Measurements from ENCODE around the gene EXOC3L4.

EXOC3L4 gene

GRCh38 chr14:103064978-103065377 is 29.5 kb upstream of the EXOC3L4 start:
- TF ChIP-seq POLR2A (IDR thresholded peaks at IDR 0.05; ENCODE audit: low read length), result no peak
- TF ChIP-seq GATA1 (IDR thresholded peaks at IDR 0.05; ENCODE audit: low read depth, low read length), result no peak

DNA sequence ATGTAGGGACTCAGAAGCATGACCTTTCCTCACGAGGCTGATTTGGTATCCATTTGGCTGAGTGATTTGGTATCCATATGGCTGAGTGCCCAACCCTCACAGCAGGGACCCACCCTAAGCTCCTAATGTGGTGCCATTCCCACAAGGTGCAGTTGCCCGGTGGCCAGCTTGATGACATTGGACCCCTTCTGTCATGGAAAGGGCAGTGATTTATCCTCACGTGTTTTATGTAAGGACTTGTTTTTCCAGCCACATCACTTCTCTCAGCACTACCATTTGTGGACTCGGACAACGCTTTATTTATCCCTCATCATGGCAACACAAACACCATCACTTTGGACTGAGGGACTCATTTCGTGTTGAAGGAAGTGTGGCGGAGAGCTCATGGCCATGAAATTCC is 28.7 kb upstream of the EXOC3L4 start:
- no peak for DNase-seq
- TF ChIP-seq GATA1 (IDR thresholded peaks at IDR 0.05; ENCODE audit: low read depth, low read length) (no peak), POLR2A (IDR thresholded peaks at IDR 0.05; ENCODE audit: low read length) (no peak)

More at GRCh38 chr14:103064978-103065377, 29.5 kb upstream of the EXOC3L4 start:
- no peak for DNase-seq

GRCh38 chr14:103066399-103066798 is 28.1 kb upstream of the EXOC3L4 start:
- no peak for TF ChIP-seq POLR2A (IDR thresholded peaks at IDR 0.05; ENCODE audit: low read length)
- no peak for TF ChIP-seq GATA1 (IDR thresholded peaks at IDR 0.05; ENCODE audit: low read depth, low read length)

DNA sequence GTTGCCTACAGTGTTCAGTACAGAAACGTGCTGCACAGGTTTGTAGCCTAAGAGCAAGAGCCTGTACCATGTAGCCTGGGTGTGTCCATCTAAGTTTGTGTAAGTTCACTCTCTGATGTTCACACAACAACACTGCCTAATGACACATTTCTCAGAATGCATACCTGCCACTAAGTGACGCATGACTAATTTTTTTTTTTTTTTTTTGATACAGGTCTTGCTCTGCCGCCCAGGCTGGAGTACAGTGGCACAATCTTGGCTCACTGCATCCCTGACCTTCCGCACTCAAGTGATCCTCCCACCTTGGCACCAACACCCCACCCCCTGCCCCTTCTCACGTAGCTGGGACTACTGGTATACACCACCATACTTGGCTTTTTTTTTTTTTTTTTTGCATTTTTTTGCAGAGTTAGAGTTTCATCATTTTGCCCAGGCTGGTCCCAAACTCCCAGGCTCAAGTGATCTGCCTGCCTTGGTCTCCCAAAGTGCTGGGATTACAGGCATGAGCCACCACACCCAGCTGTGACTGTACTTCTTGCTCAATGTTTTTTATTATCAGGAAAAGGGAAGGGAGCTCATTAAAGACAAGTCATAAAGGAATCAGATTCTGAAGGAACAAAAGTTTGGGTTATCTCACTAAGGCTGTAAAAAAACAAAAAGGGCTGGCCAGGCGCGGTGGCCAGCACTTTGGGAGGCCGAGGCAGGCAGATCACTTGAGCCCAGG is 27.1 kb upstream of the EXOC3L4 start:
- DNase-seq, result no peak
- TF ChIP-seq GATA1 (IDR thresholded peaks at IDR 0.05; ENCODE audit: low read depth, low read length) (no peak), POLR2A (IDR thresholded peaks at IDR 0.05; ENCODE audit: low read length) (no peak)

More at GRCh38 chr14:103066399-103066798, 28.1 kb upstream of the EXOC3L4 start:
- no peak for DNase-seq

- TF ChIP-seq GATA1 (IDR thresholded peaks at IDR 0.05; ENCODE audit: low read depth, low read length), result no peak
- no peak for TF ChIP-seq POLR2A (IDR thresholded peaks at IDR 0.05; ENCODE audit: low read length)
- DNase-seq, result no peak
Measured at GRCh38 chr14:103068351-103069073, 26.0 kb upstream of the EXOC3L4 start.

GRCh38 chr14:103070263-103070885 is 24.2 kb upstream of the EXOC3L4 start:
- TF ChIP-seq GATA1 (IDR thresholded peaks at IDR 0.05; ENCODE audit: low read depth, low read length) (no peak), POLR2A (IDR thresholded peaks at IDR 0.05; ENCODE audit: low read length) (no peak)
- no peak for DNase-seq

DNA sequence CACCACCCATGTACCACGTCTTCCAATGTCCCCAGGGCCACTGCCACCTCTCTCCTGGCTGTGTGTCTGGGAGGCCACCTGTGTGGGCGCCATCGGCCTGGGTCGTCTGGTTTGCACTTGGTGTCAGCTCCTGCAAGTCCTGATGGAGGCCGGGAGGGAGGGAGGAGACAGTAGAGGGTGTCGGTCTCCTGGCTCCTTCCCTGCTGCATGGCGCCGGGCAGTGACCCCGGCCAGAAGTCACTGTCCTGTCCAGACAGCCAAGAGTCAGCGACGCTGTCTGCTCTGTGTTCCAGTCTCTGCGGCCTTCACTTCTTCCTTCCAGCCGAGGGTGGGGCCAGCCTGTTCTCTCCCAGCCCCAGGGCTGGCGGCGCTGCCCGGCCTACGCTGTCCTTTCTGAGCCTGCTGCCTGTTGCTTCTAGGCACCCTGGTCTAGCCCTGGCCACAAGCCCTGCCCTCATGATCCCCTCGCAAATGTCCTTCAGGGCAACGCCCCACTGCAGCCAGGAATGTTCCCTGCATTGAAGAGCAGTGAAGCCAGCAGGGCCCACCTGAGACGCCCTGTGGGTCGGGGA is 23.5 kb upstream of the EXOC3L4 start:
- no peak for DNase-seq
- TF ChIP-seq GATA1 (IDR thresholded peaks at IDR 0.05; ENCODE audit: low read depth, low read length) (no peak), POLR2A (IDR thresholded peaks at IDR 0.05; ENCODE audit: low read length) (no peak)

- no peak for TF ChIP-seq GATA1 (IDR thresholded peaks at IDR 0.05; ENCODE audit: low read depth, low read length)
- DNase-seq, result no peak
Measured at GRCh38 chr14:103071544-103072251, 22.8 kb upstream of the EXOC3L4 start.

DNA sequence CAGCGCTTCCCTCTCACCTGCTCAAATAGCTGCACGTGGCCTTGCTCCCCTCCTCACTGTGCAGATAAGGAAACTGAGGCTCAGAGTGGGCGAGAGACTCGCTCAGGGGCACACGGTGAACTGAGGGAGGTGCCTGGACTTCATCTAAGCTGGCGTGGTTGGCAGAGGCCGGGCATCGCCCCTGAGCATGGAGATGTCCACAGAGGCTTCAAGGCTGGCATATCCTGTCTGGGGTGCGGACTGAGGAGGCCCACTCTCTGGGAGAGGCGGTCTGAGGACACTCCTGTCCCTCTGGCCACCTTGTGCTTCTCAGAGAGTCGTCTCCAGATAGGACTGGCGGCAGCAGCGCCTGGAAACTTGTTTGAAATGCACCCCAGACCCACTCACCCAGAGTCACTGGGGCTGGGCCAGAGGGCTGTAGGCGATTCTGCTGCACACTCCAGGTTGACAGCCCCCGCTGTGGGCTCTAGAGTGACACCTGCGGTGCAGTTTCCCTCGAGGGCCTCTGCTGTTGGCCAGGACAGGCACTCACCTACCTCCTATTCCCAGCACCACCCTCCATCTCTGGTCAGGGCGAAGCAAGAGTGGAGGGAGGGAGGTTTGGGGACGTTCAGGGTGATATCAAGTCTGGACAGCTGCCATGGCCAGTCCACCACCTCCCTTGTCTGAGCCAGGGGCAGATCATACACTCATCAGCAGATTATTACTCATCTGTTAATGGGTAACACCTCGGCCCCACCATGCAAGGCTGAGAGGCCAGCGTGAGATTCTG is 21.7 kb upstream of the EXOC3L4 start:
- no peak for TF ChIP-seq GATA1 (IDR thresholded peaks at IDR 0.05; ENCODE audit: low read depth, low read length)
- no peak for TF ChIP-seq POLR2A (IDR thresholded peaks at IDR 0.05; ENCODE audit: low read length)
- DNase-seq, result peak; percentile 56 to 57

GRCh38 chr14:103073367-103073875 is 21.1 kb upstream of the EXOC3L4 start:
- TF ChIP-seq GATA1 (IDR thresholded peaks at IDR 0.05; ENCODE audit: low read depth, low read length) (no peak), POLR2A (IDR thresholded peaks at IDR 0.05; ENCODE audit: low read length) (no peak)
- no peak for DNase-seq

- TF ChIP-seq GATA1 (IDR thresholded peaks at IDR 0.05; ENCODE audit: low read depth, low read length) (no peak), POLR2A (IDR thresholded peaks at IDR 0.05; ENCODE audit: low read length) (no peak)
- peak in 1 of 2 experiments; percentile 49 for DNase-seq
Measured at GRCh38 chr14:103073876-103074728, 20.4 kb upstream of the EXOC3L4 start.
